GM10248 (cell line): ENCODE results near the gene MAML2.

Experiments used
- CTCF ChIA-PET: fragments of 300-600 bp; sonication (Branson Sonifier 250); formaldehyde crosslinking; extraction: SDS; loops from one replicate; lab custom pipeline; 2021; ENCODE audit warnings: antibody characterized with exemption; lab: Yijun Ruan, JAX
- POLR2A ChIA-PET: fragments of 350-650 bp; sonication (Branson Sonifier 250); formaldehyde crosslinking; extraction: SDS; loops from one replicate; lab custom pipeline; 2020; ENCODE audit warnings: antibody characterized with exemption; lab: Yijun Ruan, JAX
- DNase-seq: peaks from one replicate; pipeline ENCODE4 v3.0.0; 2012; ENCODE audit errors: extremely low spot score
- TF ChIP-seq, protein P1 (sequence below): IDR thresholded peaks from 2 replicates; pipeline ENCODE4 v1.5.1; 2012; ENCODE audit warnings: mild to moderate bottlenecking, low read depth; ENCODE audit errors: extremely low read depth, missing control alignments, control extremely low read depth

The MAML2 gene

DNA sequence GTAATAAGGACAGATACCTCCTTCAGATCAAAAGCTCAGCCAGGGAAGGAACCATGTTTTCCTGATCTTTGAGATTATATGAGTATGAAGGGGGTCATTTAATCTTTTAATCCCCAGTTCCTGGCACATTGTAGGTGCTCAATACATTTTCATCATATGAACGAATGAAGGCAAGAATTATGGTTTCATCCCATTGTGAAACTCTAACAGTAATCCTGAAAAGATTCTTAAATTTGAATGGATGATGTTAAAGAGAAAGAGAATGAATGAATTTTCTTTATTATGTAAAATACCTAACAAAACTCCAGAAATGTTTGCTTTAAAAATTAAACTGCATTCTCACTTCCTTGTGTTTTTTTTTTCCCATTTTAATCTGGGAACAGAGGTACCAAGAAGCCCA is 256.9 kb downstream of the MAML2 start:
- ChIA-PET POLR2A (no interaction called here), CTCF (interaction anchor here (1.2 to 1.8 kb wide), 4 partner anchors 13 to 308 kb away, joined by 3 to 5 read pairs (median 5); no protein-coding TSS in a partner anchor)
- TF ChIP-seq, protein P1, sequence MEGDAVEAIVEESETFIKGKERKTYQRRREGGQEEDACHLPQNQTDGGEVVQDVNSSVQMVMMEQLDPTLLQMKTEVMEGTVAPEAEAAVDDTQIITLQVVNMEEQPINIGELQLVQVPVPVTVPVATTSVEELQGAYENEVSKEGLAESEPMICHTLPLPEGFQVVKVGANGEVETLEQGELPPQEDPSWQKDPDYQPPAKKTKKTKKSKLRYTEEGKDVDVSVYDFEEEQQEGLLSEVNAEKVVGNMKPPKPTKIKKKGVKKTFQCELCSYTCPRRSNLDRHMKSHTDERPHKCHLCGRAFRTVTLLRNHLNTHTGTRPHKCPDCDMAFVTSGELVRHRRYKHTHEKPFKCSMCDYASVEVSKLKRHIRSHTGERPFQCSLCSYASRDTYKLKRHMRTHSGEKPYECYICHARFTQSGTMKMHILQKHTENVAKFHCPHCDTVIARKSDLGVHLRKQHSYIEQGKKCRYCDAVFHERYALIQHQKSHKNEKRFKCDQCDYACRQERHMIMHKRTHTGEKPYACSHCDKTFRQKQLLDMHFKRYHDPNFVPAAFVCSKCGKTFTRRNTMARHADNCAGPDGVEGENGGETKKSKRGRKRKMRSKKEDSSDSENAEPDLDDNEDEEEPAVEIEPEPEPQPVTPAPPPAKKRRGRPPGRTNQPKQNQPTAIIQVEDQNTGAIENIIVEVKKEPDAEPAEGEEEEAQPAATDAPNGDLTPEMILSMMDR, result no peak
- DNase-seq, result no peak

DNA sequence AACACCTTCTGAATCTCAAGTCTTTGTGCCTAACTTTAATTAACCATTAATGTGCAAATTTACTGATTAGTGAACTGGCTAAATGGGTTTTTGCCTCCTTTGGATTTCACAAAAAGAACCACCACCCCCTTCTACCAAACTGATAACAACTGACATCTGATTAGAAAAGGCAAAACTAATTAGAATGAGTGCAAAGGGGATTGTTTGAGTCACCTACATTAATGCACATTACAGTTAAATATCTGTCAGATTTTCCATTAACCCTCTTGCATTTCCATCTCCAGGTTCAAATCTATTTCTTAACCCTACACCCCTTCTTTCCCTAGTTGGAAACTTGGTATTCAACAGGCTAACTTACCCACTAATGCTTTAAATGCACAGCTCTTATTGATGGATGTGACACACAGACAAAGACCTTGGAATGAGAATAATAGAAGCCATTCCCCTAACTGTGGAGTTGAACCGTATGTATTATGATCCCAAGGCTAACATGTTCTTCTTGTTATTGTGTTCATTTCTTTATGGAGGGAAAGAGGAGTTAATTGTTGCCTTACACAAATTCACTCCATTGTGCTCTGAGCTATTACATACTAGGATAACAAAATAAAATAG is 257.6 kb downstream of the MAML2 start:
- ChIA-PET CTCF (interaction anchor here (1.8 kb wide), 1 partner anchor 15 kb away, joined by 5 read pairs; no protein-coding TSS in a partner anchor), POLR2A (no interaction called here)
- TF ChIP-seq, protein P1, result no peak
- DNase-seq, result no peak

DNA sequence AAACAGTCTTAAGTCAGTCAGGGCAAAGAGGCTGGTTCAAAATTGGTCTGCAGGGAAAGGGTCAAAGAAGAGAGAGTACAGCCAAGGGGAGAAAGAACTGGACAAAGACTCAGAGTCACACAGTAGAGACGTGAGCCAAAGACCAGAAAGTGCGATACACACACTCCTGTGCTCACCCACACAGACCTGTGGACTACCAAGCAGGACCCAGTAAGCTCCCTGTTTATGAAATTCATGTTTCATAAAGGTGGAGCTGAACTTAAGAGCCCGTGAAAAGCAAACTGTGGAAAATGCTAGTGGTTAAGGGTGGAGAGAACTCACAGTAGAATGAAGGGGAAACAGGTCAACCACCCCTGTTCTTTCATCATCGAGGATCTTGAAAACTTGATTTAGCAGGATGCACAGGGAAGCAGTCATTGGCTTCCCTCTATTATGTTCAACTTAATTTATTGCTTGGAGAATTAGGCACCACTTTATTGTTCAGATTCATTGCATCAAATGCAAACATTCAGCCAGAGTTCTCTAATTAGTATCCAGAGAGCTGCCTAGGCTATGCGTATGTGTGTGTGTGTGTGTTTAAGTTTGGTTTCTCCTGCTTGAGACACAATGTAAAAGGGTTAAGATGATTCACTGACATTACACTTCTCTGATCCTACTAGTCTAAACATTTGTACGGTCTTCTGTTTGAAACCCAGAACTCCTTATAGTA is 258.2 kb downstream of the MAML2 start:
- DNase-seq, result no peak
- POLR2A ChIA-PET, result no interaction called here
- TF ChIP-seq, protein P1, result no peak
- CTCF ChIA-PET, result interaction anchor here (1.0 to 2.7 kb wide), 5 partner anchors 14 to 258 kb away, joined by 3 to 10 read pairs (median 5); partner anchors contain the start of gene MAML2

DNA sequence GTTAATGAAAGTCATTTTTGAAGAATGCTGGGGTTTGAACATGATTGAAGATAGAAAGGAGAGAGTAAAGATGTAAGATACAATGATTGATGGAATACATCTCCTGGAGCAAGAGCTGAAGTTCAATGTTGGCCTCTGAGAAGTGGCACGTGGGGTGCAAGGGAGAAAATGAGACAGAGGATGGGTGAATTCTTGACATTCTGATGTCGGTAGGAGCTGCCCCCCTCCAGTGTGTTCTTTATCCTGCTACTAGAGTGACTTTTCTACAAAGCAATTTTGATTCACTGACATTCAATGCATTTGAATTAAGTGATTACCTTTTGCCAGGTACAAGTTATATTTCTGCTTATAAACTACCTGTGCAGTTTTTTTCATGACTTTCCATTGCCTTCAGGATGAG is 260.1 kb downstream of the MAML2 start:
- ChIA-PET POLR2A (no interaction called here), CTCF (interaction anchor here (0.9 to 2.7 kb wide), 8 partner anchors 8 to 260 kb away, joined by 3 to 10 read pairs (median 4); partner anchors contain the start of gene MAML2)
- no peak for DNase-seq
- TF ChIP-seq, protein P1, result no peak

DNA sequence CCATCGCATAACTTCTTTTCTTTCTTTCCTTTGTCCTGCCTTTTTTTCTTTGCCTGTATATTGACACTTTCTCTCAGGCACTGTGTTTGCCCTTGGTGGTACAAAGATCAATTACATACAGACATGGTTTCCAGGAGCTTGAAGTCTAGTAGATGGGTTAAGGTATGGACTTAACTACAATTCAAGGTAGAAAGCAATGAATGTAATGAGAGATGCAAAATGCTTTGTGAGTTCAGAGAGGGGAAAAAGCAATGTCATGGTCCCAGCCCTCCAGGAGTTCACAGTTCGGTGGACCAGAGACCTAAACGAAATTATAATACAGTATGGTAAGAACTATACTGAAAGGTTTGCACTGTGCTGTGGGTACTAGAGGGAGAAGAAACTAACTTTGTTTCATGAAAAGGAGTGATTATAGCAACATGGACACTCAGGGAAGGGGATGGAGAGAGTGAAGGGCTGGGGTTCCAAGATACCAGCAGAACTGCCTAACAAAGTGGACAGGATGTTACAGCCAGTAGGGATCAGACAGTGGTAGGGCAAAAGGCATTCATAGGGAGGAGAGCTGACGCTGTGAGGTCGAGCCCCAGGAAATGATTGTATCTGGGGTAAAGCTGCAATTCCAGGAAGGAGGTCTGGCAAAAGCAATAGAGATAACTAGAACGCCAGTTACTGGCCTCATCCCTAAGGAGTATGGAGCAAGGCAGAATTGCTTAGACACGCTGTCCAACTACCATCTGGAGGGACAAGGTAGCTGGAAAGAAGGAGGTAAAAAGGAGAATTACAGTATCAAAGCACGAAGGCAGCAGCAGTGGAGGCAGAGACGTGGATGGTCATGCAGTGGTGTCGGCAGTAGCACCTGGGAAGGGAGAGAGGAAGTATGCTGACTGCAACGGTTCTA is 260.7 kb downstream of the MAML2 start:
- ChIA-PET CTCF (interaction anchor here (1.1 to 2.7 kb wide), 6 partner anchors 10 to 261 kb away, joined by 3 to 10 read pairs (median 4); partner anchors contain the start of gene MAML2), POLR2A (no interaction called here)
- DNase-seq, result no peak

More for the DNA sequence above, 260.7 kb downstream of the MAML2 start:
- TF ChIP-seq, protein P1, result no peak
